Measurements from ENCODE around the gene KRT36.

KRT36 gene

GRCh38 chr17:41524261-41524660 lies 34.6 kb upstream of the KRT36 start:
- Histone ChIP-seq H3K36me3 (replicated peaks; ENCODE audit: insufficient read depth, low read length) (no peaks in the 10 kb centered on the region), H3K79me2 (ENCODE audit: low read length) (no peaks in the 10 kb centered on the region), H3K27ac (ENCODE audit: low read length) (no peak overlapping the region), H3K27me3 (replicated peaks; ENCODE audit: insufficient read depth, low read length) (peaks cover 25% of the 10 kb centered on the region), H3K4me2 (ENCODE audit: low read depth, low read length) (no peak overlapping the region), H4K20me1 (ENCODE audit: insufficient read depth, low read length) (no peaks in the 10 kb centered on the region), H3K9me3 (replicated peaks; ENCODE audit: insufficient read depth, low read length) (no peaks in the 10 kb centered on the region), H3K4me3 (ENCODE audit: low read length) (no peak overlapping the region), H3K9ac (ENCODE audit: low read length) (no peak overlapping the region), H3F3A (ENCODE audit: insufficient read depth, low read length) (no peaks in the 10 kb centered on the region), H2AFZ (ENCODE audit: low read length) (no peak overlapping the region), H3K4me1 (ENCODE audit: low read length) (peaks cover 6% of the 10 kb centered on the region; the same call in 1 of the 2 replicates), H3K9me2 (replicated peaks; ENCODE audit: insufficient read depth, low read length) (no peaks in the 10 kb centered on the region)
- DNase-seq = no peak
- TF ChIP-seq EZH2phosphoT487 (IDR thresholded peaks at IDR 0.05; ENCODE audit: low read length) = no peak
- TF ChIP-seq, protein P1, sequence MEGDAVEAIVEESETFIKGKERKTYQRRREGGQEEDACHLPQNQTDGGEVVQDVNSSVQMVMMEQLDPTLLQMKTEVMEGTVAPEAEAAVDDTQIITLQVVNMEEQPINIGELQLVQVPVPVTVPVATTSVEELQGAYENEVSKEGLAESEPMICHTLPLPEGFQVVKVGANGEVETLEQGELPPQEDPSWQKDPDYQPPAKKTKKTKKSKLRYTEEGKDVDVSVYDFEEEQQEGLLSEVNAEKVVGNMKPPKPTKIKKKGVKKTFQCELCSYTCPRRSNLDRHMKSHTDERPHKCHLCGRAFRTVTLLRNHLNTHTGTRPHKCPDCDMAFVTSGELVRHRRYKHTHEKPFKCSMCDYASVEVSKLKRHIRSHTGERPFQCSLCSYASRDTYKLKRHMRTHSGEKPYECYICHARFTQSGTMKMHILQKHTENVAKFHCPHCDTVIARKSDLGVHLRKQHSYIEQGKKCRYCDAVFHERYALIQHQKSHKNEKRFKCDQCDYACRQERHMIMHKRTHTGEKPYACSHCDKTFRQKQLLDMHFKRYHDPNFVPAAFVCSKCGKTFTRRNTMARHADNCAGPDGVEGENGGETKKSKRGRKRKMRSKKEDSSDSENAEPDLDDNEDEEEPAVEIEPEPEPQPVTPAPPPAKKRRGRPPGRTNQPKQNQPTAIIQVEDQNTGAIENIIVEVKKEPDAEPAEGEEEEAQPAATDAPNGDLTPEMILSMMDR (IDR thresholded peaks at IDR 0.05; ENCODE audit: low read length) = no peak
- TF ChIP-seq EZH2 (optimal IDR thresholded peaks at IDR 0.05; ENCODE audit: low read depth, low read length) = no peak

- no peak for DNase-seq
- H3K79me2 ChIP-seq (ENCODE audit: low read length) = no peaks in the 10 kb centered on the region
- no peak overlapping the region for H3K4me2 ChIP-seq (ENCODE audit: low read depth, low read length)
- no peak overlapping the region for H2AFZ ChIP-seq (ENCODE audit: low read length)
- no peaks in the 10 kb centered on the region for H3F3A ChIP-seq (ENCODE audit: insufficient read depth, low read length)
- H3K36me3 ChIP-seq (replicated peaks; ENCODE audit: insufficient read depth, low read length) = no peaks in the 10 kb centered on the region
- no peak for TF ChIP-seq EZH2phosphoT487 (IDR thresholded peaks at IDR 0.05; ENCODE audit: low read length)
- TF ChIP-seq, protein P1 (IDR thresholded peaks at IDR 0.05; ENCODE audit: low read length) = no peak
- TF ChIP-seq EZH2 (optimal IDR thresholded peaks at IDR 0.05; ENCODE audit: low read depth, low read length) = no peak
- peaks cover 21% of the 10 kb centered on the region for H3K27me3 ChIP-seq (replicated peaks; ENCODE audit: insufficient read depth, low read length)
- H3K27ac ChIP-seq (ENCODE audit: low read length) = no peak overlapping the region
- H3K9ac ChIP-seq (ENCODE audit: low read length) = no peak overlapping the region
- no peaks in the 10 kb centered on the region for H3K9me3 ChIP-seq (replicated peaks; ENCODE audit: insufficient read depth, low read length)
- H3K4me1 ChIP-seq (ENCODE audit: low read length) = peaks cover 9% of the 10 kb centered on the region
- H4K20me1 ChIP-seq (ENCODE audit: insufficient read depth, low read length) = no peaks in the 10 kb centered on the region
- H3K4me3 ChIP-seq (ENCODE audit: low read length) = no peak overlapping the region
- no peaks in the 10 kb centered on the region for H3K9me2 ChIP-seq (replicated peaks; ENCODE audit: insufficient read depth, low read length)
These were observed 34.1 kb upstream of the KRT36 start for GRCh38 chr17:41523787-41524186.

- Histone ChIP-seq H4K20me1 (ENCODE audit: insufficient read depth, low read length) (no peaks in the 10 kb centered on the region), H3K4me3 (ENCODE audit: low read length) (no peak overlapping the region), H3K4me2 (ENCODE audit: low read depth, low read length) (no peak overlapping the region), H3K27ac (ENCODE audit: low read length) (no peak overlapping the region), H3K9me3 (replicated peaks; ENCODE audit: insufficient read depth, low read length) (no peaks in the 10 kb centered on the region), H2AFZ (ENCODE audit: low read length) (no peak overlapping the region), H3K27me3 (replicated peaks; ENCODE audit: insufficient read depth, low read length) (peaks cover 16% of the 10 kb centered on the region), H3K9ac (ENCODE audit: low read length) (no peak overlapping the region), H3K9me2 (replicated peaks; ENCODE audit: insufficient read depth, low read length) (no peaks in the 10 kb centered on the region), H3K4me1 (ENCODE audit: low read length) (peaks cover 14% of the 10 kb centered on the region), H3K36me3 (replicated peaks; ENCODE audit: insufficient read depth, low read length) (no peaks in the 10 kb centered on the region), H3K79me2 (ENCODE audit: low read length) (no peaks in the 10 kb centered on the region), H3F3A (ENCODE audit: insufficient read depth, low read length) (no peaks in the 10 kb centered on the region)
- DNase-seq = no peak
- TF ChIP-seq EZH2phosphoT487 (IDR thresholded peaks at IDR 0.05; ENCODE audit: low read length) (no peak), EZH2 (optimal IDR thresholded peaks at IDR 0.05; ENCODE audit: low read depth, low read length) (no peak)
- TF ChIP-seq, protein P1 (IDR thresholded peaks at IDR 0.05; ENCODE audit: low read length) = no peak
These were observed 33.5 kb upstream of the KRT36 start for GRCh38 chr17:41523225-41523593.
